MM.1S (cell line): Measurements from ENCODE around the gene KIF16B.

Experiments used
- DNase-seq: peaks from one replicate; pipeline ENCODE4 v3.0.0-alpha.2; 2015
- H2AFZ ChIP-seq: fragments of 300-600 bp; sonication (generic); 2 replicates; pipeline ENCODE4 v1.6.0; 2016; ENCODE audit warnings: antibody characterized with exemption, low read length
- H3F3A ChIP-seq: fragments of 300-600 bp; sonication (generic); 2 replicates; pipeline ENCODE4 v1.6.1; 2016; ENCODE audit warnings: mild to moderate bottlenecking, antibody characterized with exemption, low read length, moderate library complexity, mixed read lengths; ENCODE audit not compliant: insufficient read depth
- H3K27ac ChIP-seq: fragments of 300-600 bp; sonication (generic); 2 replicates; pipeline ENCODE4 v1.5.1; 2016; ENCODE audit warnings: mild to moderate bottlenecking, low read length
- H3K27me3 ChIP-seq: fragments of 300-600 bp; sonication (generic); replicated peaks from 2 replicates; pipeline ENCODE4 v1.6.0; 2016; ENCODE audit warnings: low read length; ENCODE audit not compliant: insufficient read depth
- H3K36me3 ChIP-seq: fragments of 300-600 bp; sonication (generic); replicated peaks from 2 replicates; pipeline ENCODE4 v1.6.1; 2016; ENCODE audit warnings: mild to moderate bottlenecking, low read length, mixed read lengths; ENCODE audit not compliant: insufficient read depth
- H3K4me1 ChIP-seq: fragments of 300-600 bp; sonication (generic); 2 replicates; pipeline ENCODE4 v1.6.1; 2016; ENCODE audit warnings: low read length, mixed read lengths
- H3K4me2 ChIP-seq: fragments of 300-600 bp; sonication (generic); 2 replicates; pipeline ENCODE4 v1.6.0; 2016; ENCODE audit warnings: low read depth, low read length
- H3K4me3 ChIP-seq: fragments of 300-600 bp; sonication (generic); 2 replicates; pipeline ENCODE4 v1.5.1; 2016; ENCODE audit warnings: low read length, mixed read lengths
- H3K79me2 ChIP-seq: fragments of 300-600 bp; sonication (generic); 2 replicates; pipeline ENCODE4 v1.6.1; 2016; ENCODE audit warnings: mixed run types, low read length, mixed read lengths
- H3K9ac ChIP-seq: fragments of 300-600 bp; sonication (generic); 2 replicates; pipeline ENCODE4 v1.6.1; 2016; ENCODE audit warnings: low read length, mixed read lengths
- H3K9me2 ChIP-seq: fragments of 300-600 bp; sonication (generic); replicated peaks from 2 replicates; pipeline ENCODE4 v1.6.1; 2016; ENCODE audit warnings: mild to moderate bottlenecking, low read length, mixed read lengths; ENCODE audit not compliant: insufficient read depth
- H3K9me3 ChIP-seq: fragments of 300-600 bp; sonication (generic); replicated peaks from 2 replicates; pipeline ENCODE4 v1.6.1; 2016; ENCODE audit warnings: mild to moderate bottlenecking, low read length, mixed read lengths; ENCODE audit not compliant: insufficient read depth
- H4K20me1 ChIP-seq: fragments of 300-600 bp; sonication (generic); 2 replicates; pipeline ENCODE4 v1.6.1; 2016; ENCODE audit warnings: mild to moderate bottlenecking, low read length, moderate library complexity, mixed read lengths; ENCODE audit not compliant: insufficient read depth
- EZH2 ChIP-seq: fragments of 300-600 bp; sonication (generic); optimal IDR thresholded peaks from 2 replicates; pipeline ENCODE3; 2017; ENCODE audit warnings: low read depth, mild to moderate bottlenecking, antibody characterized with exemption, low read length, mixed read lengths
- EZH2phosphoT487 ChIP-seq: fragments of 300-600 bp; sonication (generic); IDR thresholded peaks from 2 replicates; pipeline ENCODE4 v1.6.1; 2018; ENCODE audit warnings: antibody characterized with exemption, low read length
- TF ChIP-seq, protein P1 (sequence below): fragments of 300-600 bp; sonication (generic); IDR thresholded peaks from 2 replicates; pipeline ENCODE4 v1.5.1; 2016; ENCODE audit warnings: antibody characterized with exemption, low read length, mixed read lengths

KIF16B gene

DNA sequence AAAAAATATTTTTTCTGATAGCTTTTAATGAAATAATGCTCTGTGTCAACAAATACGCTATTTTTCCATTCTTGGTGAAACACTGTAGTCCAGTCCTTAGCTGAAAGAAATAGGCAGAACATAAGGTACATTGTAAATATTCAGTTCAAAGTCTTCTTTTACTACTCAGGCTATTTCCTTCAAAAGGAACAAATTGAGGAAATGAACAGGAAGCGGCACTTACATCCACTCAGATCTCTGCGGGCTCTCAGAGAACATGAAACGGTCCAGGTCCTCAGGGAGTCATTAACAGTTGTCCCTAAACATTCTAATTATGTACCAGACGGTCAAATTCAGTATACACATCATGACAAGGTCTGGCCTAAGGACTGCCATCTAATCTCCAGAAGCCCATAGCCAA lies 212.6 kb downstream of the KIF16B start:
- Histone ChIP-seq H3K9me2 (no peaks in the 10 kb centered on the region), H3K4me2 (no peak overlapping the region), H3K9me3 (no peaks in the 10 kb centered on the region), H3K27me3 (no peaks in the 10 kb centered on the region), H2AFZ (no peak overlapping the region), H3K9ac (no peak overlapping the region), H3K79me2 (no peaks in the 10 kb centered on the region), H3K36me3 (no peaks in the 10 kb centered on the region), H4K20me1 (no peaks in the 10 kb centered on the region), H3F3A (no peaks in the 10 kb centered on the region), H3K4me1 (no peaks in the 10 kb centered on the region), H3K4me3 (no peak overlapping the region), H3K27ac (no peak overlapping the region)
- no peak for DNase-seq
- TF ChIP-seq EZH2 = no peak
- TF ChIP-seq, protein P1, sequence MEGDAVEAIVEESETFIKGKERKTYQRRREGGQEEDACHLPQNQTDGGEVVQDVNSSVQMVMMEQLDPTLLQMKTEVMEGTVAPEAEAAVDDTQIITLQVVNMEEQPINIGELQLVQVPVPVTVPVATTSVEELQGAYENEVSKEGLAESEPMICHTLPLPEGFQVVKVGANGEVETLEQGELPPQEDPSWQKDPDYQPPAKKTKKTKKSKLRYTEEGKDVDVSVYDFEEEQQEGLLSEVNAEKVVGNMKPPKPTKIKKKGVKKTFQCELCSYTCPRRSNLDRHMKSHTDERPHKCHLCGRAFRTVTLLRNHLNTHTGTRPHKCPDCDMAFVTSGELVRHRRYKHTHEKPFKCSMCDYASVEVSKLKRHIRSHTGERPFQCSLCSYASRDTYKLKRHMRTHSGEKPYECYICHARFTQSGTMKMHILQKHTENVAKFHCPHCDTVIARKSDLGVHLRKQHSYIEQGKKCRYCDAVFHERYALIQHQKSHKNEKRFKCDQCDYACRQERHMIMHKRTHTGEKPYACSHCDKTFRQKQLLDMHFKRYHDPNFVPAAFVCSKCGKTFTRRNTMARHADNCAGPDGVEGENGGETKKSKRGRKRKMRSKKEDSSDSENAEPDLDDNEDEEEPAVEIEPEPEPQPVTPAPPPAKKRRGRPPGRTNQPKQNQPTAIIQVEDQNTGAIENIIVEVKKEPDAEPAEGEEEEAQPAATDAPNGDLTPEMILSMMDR = no peak
- no peak for TF ChIP-seq EZH2phosphoT487

DNA sequence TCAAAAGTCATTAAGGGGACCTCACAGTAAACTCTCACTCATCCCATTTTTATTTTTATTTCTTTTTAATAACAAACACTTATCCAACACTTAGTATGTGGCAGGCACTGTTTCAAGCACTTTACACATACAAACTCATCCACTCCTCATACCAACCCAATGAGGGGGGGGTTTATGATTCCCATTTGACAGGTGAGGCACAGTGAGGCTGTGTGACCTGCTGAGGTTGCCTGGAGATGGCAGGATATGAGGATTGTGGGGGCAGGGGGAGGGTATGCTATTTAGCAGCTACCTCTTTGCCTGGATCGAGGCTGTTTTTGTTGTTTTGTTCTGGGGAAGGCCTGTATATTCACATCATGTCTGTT lies 219.8 kb downstream of the KIF16B start:
- no peaks in the 10 kb centered on the region for H3K27me3 ChIP-seq
- no peaks in the 10 kb centered on the region for H3K79me2 ChIP-seq
- no peaks in the 10 kb centered on the region for H3K4me1 ChIP-seq
- no peak overlapping the region for H3K4me3 ChIP-seq
- no peak overlapping the region for H3K27ac ChIP-seq
- H3K4me2 ChIP-seq = no peak overlapping the region
- H2AFZ ChIP-seq = no peak overlapping the region
- H3K9me2 ChIP-seq = no peaks in the 10 kb centered on the region
- TF ChIP-seq, protein P1 = no peak
- TF ChIP-seq EZH2phosphoT487 = no peak
- no peak for TF ChIP-seq EZH2
- H3K9ac ChIP-seq = no peak overlapping the region
- no peaks in the 10 kb centered on the region for H3K9me3 ChIP-seq
- H3K36me3 ChIP-seq = no peaks in the 10 kb centered on the region
- no peak for DNase-seq
- no peaks in the 10 kb centered on the region for H3F3A ChIP-seq
- H4K20me1 ChIP-seq = no peaks in the 10 kb centered on the region

DNA sequence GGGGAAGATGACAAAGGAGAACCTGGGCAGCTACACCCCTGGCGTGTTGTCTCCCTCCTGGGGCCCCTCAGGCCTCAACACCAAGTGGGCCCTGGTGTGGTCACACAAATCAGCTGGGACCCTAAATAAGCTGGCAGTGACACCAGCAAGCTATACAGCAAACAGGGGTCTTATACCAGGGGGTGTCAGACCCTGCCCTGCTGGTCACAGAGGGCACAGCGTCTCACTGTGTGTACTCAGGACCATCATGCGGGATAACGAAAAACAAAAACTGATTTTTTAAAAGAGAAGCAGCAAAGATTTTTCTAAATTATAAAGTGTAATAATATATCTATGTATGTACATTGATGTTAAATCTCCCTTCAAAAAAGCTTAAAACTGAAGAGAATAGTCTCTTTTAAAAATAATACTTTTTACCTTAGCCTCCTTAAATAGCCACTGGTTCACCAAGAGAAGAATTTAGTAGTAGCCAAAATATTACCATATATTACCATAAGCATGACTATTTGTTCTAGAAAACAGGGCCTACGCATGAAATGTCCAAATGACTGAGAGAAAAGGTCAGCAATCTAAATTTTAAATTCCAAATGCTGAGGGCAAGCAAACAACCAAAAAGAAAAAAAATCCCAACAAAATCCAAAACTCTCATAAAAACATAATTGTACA lies 220.4 kb downstream of the KIF16B start:
- no peak overlapping the region for H2AFZ ChIP-seq
- H3K9ac ChIP-seq = no peak overlapping the region
- H3F3A ChIP-seq = no peaks in the 10 kb centered on the region
- no peaks in the 10 kb centered on the region for H4K20me1 ChIP-seq
- no peak overlapping the region for H3K4me2 ChIP-seq
- H3K79me2 ChIP-seq = no peaks in the 10 kb centered on the region
- H3K27ac ChIP-seq = no peak overlapping the region
- no peak overlapping the region for H3K4me3 ChIP-seq
- H3K9me2 ChIP-seq = no peaks in the 10 kb centered on the region
- TF ChIP-seq EZH2 (no peak), EZH2phosphoT487 (no peak)
- TF ChIP-seq, protein P1 = no peak
- H3K9me3 ChIP-seq = no peaks in the 10 kb centered on the region
- no peaks in the 10 kb centered on the region for H3K4me1 ChIP-seq
- H3K27me3 ChIP-seq = no peaks in the 10 kb centered on the region
- no peak for DNase-seq
- no peaks in the 10 kb centered on the region for H3K36me3 ChIP-seq
